ENCODE data around the gene FAM200A.

DNA sequence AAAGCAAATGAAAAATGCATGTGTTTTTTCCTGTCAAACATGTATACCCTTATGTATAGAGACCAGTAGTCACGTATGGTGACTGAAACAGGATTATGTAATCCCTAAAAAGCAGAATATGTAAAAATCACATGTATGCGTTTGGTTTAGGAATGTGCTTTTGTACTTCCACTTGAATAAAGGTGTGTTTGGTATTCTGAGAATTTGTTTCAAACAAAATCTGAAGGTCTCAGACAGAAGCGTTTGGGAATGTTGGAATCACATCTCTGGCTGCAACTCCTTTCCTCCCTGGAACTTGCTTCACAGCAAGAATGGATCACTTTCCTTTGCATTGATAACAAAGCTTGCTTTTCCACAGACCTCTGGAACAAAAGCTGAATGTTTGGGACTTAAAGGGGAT is 24.3 kb upstream of the FAM200A start:
- TF ChIP-seq POLR2AphosphoS5 (IDR thresholded peaks at IDR 0.05), result no peak
- TF ChIP-seq, protein P1, sequence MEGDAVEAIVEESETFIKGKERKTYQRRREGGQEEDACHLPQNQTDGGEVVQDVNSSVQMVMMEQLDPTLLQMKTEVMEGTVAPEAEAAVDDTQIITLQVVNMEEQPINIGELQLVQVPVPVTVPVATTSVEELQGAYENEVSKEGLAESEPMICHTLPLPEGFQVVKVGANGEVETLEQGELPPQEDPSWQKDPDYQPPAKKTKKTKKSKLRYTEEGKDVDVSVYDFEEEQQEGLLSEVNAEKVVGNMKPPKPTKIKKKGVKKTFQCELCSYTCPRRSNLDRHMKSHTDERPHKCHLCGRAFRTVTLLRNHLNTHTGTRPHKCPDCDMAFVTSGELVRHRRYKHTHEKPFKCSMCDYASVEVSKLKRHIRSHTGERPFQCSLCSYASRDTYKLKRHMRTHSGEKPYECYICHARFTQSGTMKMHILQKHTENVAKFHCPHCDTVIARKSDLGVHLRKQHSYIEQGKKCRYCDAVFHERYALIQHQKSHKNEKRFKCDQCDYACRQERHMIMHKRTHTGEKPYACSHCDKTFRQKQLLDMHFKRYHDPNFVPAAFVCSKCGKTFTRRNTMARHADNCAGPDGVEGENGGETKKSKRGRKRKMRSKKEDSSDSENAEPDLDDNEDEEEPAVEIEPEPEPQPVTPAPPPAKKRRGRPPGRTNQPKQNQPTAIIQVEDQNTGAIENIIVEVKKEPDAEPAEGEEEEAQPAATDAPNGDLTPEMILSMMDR (IDR thresholded peaks at IDR 0.05 in 8 of 11, conservative IDR thresholded peaks at IDR 0.05 in 3 of 11), result no peak
- TF ChIP-seq POLR2A (IDR thresholded peaks at IDR 0.05), result no peak
